HAP-1 (cell line): Measurements from ENCODE around the gene NAA15.
A peak's percentile ranks its signal among the peaks of the same experiment; 100 is the strongest.

Source experiments
- DNase-seq, 2 experiments: peaks; one replicate each; pipeline ENCODE4 v3.0.0-alpha.2; 2016 to 2020; ENCODE audit warnings: low spot score in 2 of 2
- H3K27me3 ChIP-seq: fragments of 250-450 bp; sonication (Bioruptor Pico); 2 replicates; pipeline ENCODE4 v1.5.1; 2020; ENCODE audit warnings: low read depth, mild to moderate bottlenecking, moderate library complexity
- H3K36me3 ChIP-seq: fragments of 250-450 bp; sonication (Bioruptor Pico); replicated peaks from 2 replicates; pipeline ENCODE4 v1.5.1; 2020; ENCODE audit warnings: mild to moderate bottlenecking
- H3K4me1 ChIP-seq: fragments of 250-450 bp; sonication (Bioruptor Pico); 2 replicates; pipeline ENCODE4 v1.5.1; 2020; ENCODE audit warnings: mild to moderate bottlenecking
- H3K4me3 ChIP-seq: fragments of 250-450 bp; sonication (Bioruptor Pico); 2 replicates; pipeline ENCODE4 v1.5.1; 2020; ENCODE audit warnings: mild to moderate bottlenecking, moderate library complexity
- H3K9me3 ChIP-seq: fragments of 250-450 bp; sonication (Bioruptor Pico); 2 replicates; pipeline ENCODE4 v1.5.1; 2020; ENCODE audit warnings: mild to moderate bottlenecking, moderate library complexity
- in situ Hi-C: fragments of 300-500 bp; cut with MboI; formaldehyde crosslinking; loops from 3 replicates; pipeline ENCODE4 v1.14.3; 2020; ENCODE audit warnings: low sequenced_read_pairs, inconsistent platforms, mixed read lengths

The NAA15 gene

GRCh38 chr4:139279760-139280620 is 21.3 kb upstream of the NAA15 start, which contains the start of gene MGARP:
MGARP (minus strand) TSS chr4:139280225; CDS start chr4:139280158, 67 bp downstream.
- H3K27me3 ChIP-seq, result no peaks in the 10 kb centered on the region
- H3K4me1 ChIP-seq, result no peaks in the 10 kb centered on the region
- H3K9me3 ChIP-seq, result peaks cover 2% of the 10 kb centered on the region; the same call in 1 of the 2 replicates
- H3K4me3 ChIP-seq, result no peak within 1 kb of the TSS
- in situ Hi-C loops, result no loop called here
- DNase-seq, result no peak
- no peaks in the 10 kb centered on the region for H3K36me3 ChIP-seq

DNA sequence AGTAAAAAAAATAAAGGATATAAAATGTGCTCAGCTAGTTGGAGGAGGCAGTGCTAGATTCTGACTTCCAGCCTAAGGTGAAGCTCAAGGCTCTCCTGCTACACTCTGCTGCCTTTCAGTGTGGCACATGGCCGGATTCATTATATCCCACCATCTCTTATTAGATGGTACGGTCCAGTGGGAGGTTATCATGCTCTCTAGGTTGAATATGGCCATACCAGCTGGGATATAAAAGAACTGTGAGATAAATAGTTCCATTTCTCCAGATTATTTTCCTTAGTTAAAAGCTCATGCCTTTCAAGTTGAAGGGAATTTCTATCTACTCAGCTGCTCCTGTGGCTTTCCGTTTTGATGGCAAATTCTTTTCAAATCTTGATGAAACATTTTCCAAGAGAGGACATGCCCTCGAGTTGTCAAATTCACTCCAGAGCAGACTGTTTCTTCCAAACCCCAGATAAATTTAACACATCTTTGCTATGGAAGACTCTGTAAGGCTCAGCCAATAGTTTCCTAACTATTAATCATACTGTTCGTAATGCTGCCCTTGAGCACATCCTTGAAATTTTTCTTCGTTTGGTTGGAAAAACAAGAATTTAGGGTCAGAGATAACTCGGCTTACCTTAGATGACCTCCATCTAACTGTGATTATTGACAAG is 19.1 kb upstream of the NAA15 start:
- in situ Hi-C loops, result no loop called here
- Histone ChIP-seq H3K9me3 (peaks cover 2% of the 10 kb centered on the region; the same call in 1 of the 2 replicates), H3K4me3 (no peak overlapping the region), H3K4me1 (no peaks in the 10 kb centered on the region), H3K27me3 (no peaks in the 10 kb centered on the region), H3K36me3 (no peaks in the 10 kb centered on the region)
- DNase-seq, result no peak

GRCh38 chr4:139282721-139283075 is 18.6 kb upstream of the NAA15 start:
- H3K9me3 ChIP-seq, result peaks cover 2% of the 10 kb centered on the region; the same call in 1 of the 2 replicates
- H3K4me3 ChIP-seq, result no peak overlapping the region
- H3K27me3 ChIP-seq, result no peaks in the 10 kb centered on the region
- no peak for DNase-seq
- in situ Hi-C loops, result no loop called here
- no peaks in the 10 kb centered on the region for H3K36me3 ChIP-seq
- H3K4me1 ChIP-seq, result no peaks in the 10 kb centered on the region

DNA sequence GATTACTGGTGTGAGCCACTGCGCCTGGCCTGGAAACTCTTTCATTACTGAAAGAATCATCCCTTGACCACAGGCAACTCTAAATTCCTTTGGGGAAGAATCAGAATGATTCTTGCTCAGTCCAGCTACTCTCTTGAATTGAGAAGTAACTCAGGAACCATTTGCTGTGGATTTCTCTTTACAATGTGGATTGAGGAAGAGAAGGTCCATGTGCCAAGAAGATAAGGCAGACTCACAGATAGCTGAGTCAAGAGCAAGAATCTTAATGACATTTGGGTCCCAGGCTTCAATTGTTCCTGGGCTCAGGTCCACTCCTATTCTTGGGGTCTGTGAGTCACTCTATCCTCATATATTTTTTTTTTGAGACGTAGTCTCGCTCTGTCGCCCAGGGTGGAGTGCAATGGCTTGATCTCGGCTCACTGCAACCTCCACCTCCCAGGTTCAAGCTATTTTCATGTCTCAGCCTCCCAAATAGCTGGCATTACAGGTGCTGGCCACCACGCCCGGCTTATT is 15.1 kb upstream of the NAA15 start:
- Histone ChIP-seq H3K4me1 (no peaks in the 10 kb centered on the region), H3K36me3 (peaks cover 16% of the 10 kb centered on the region), H3K4me3 (no peak overlapping the region), H3K27me3 (no peaks in the 10 kb centered on the region), H3K9me3 (peaks cover 2% of the 10 kb centered on the region; the same call in 1 of the 2 replicates)
- DNase-seq, result no peak
- in situ Hi-C loops, result no loop called here

DNA sequence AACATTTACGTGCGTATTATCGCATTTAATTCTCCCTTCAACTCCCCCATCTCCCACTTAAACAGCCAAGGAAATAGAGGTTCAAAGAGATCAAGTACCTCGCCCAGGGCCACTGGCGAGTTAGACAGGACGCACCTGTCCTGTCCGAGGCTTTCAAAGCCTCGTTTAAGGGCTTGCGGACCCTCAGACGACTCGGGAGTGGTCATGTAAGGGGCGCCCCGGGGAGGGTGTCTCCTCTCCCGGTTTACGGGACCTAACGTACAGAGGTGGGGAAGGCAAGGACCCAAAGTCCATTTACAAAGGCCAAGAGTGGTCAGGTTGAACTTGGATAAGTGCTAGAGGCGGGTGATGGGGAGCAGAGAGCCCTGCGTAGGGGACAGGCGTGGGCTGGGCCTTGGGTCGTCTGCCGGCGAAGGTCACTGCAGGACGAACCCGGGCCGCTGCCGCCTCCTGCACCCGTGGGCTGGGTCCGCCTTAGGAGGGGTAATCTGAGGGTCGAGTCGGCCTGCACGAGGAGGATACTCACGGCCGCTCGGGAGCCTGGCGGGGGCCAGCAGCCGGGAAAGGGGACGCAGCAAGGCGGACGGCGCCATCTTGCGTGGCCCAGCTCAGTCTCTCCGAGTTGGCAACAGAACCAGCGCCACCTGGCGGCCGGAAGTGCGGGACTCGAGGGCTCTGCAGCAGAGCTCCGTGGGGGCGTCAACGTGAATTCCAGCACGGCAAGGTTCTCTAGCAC is 5.9 kb upstream of the NAA15 start:
- Histone ChIP-seq H3K36me3 (peaks cover 37% of the 10 kb centered on the region), H3K9me3 (no peaks in the 10 kb centered on the region), H3K4me1 (peaks cover 25% of the 10 kb centered on the region), H3K4me3 (peak overlapping the region; percentile 74), H3K27me3 (no peaks in the 10 kb centered on the region)
- peak; percentile 82 to 99 for DNase-seq
- in situ Hi-C loops, result no loop called here

DNA sequence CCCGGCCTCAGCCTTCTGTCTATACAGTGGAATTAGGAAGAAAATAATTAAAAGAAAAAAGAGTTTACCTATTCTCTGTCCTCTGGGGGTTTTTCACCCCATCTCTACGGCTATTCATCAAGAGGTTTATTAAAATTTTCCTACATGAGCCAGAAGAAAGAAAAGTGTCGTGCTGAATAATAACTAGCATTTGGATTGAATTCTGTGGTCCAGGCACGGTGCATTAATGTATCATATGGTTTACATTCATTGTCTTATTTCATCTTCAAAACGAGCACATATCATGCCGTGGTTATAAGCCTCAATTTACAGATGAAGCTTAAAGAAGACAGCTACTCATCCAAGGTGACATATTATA is 5.4 kb upstream of the NAA15 start:
- H3K36me3 ChIP-seq, result peaks cover 37% of the 10 kb centered on the region
- H3K27me3 ChIP-seq, result no peaks in the 10 kb centered on the region
- no peaks in the 10 kb centered on the region for H3K9me3 ChIP-seq
- peak overlapping the region; percentile 74 for H3K4me3 ChIP-seq
- DNase-seq, result no peak
- peaks cover 25% of the 10 kb centered on the region for H3K4me1 ChIP-seq
- in situ Hi-C loops, result no loop called here

DNA sequence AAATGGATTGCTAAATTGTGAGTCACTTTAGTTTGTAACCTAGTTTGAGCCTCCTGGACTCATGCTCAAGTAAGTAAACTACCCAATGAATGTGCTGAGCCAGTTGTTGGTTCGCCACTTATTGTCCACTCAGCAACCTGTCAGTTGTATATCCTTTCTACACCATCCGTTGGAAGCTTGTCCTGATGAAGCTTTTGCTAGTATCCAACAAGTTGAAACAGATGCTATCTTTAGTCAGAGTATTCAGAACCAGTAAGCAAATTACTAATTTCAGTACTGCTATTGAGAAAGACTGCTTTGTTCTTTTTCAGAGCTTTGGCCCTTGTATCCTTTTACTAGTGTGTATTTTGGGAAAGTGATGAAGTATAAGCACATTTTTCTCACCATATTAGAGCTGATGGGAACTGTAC is 4.3 kb upstream of the NAA15 start:
- Histone ChIP-seq H3K36me3 (peaks cover 34% of the 10 kb centered on the region), H3K4me3 (no peak overlapping the region), H3K27me3 (no peaks in the 10 kb centered on the region), H3K9me3 (no peaks in the 10 kb centered on the region), H3K4me1 (peaks cover 25% of the 10 kb centered on the region)
- no peak for DNase-seq
- in situ Hi-C loops, result no loop called here

DNA sequence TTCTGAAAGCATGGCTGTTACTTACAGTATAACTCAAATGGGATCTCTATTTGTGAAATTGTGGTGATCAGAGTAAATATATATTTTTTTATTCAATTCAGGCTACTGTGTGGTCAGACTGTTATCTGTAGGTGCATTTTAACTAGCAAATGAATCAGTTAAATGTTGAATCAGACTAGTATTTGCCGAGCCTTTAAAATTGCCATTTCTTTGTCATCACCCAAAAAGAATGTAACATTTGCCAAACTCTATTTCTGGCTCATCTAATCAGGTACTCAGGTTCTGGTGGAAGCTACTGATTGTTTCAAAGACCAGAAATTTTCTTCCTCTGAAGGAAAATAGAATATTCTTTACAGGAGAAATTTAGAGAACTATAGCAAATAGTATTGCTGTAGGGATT is 1.8 kb upstream of the NAA15 start:
- Histone ChIP-seq H3K9me3 (no peaks in the 10 kb centered on the region), H3K4me3 (peak overlapping the region; percentile 92), H3K27me3 (no peaks in the 10 kb centered on the region), H3K4me1 (peaks cover 33% of the 10 kb centered on the region), H3K36me3 (peaks cover 31% of the 10 kb centered on the region)
- in situ Hi-C loops, result no loop called here
- no peak for DNase-seq

DNA sequence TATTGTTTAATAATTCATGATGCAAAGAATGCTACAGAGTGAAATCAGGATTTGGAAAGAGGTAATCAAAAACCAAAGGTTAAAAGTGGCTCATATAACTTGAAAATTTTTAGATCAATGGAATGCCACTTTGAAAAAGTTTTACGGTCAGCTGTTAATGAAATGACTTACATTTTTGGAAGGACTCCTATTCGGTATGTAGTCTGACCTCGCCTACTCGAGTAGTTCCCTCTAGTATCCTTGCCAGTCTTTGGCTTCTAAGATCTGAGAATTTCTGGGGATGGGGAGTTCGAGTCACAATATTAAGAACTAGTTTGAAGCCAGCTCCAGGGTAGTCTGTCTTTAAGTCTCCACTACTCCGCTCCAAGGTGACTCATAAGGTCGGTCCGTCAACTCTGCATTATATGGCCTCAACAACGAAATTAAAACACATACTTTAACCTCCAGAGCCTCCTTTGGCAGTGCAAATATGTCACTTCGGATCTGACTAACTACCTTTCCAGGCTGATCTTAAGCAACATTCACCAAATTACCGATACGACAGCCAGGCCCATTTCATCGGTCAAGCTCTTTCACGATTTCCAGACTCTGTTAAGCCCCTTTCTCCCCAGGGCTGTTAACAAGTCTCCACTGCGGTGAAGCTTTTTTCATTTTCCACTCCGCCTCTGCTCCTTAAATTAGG is 733 bp upstream of the NAA15 start:
- H3K4me1 ChIP-seq, result peaks cover 33% of the 10 kb centered on the region
- H3K4me3 ChIP-seq, result peak overlapping the region; percentile 92
- in situ Hi-C loops, result no loop called here
- H3K36me3 ChIP-seq, result peaks cover 32% of the 10 kb centered on the region
- H3K9me3 ChIP-seq, result no peaks in the 10 kb centered on the region
- no peak for DNase-seq
- H3K27me3 ChIP-seq, result no peaks in the 10 kb centered on the region

DNA sequence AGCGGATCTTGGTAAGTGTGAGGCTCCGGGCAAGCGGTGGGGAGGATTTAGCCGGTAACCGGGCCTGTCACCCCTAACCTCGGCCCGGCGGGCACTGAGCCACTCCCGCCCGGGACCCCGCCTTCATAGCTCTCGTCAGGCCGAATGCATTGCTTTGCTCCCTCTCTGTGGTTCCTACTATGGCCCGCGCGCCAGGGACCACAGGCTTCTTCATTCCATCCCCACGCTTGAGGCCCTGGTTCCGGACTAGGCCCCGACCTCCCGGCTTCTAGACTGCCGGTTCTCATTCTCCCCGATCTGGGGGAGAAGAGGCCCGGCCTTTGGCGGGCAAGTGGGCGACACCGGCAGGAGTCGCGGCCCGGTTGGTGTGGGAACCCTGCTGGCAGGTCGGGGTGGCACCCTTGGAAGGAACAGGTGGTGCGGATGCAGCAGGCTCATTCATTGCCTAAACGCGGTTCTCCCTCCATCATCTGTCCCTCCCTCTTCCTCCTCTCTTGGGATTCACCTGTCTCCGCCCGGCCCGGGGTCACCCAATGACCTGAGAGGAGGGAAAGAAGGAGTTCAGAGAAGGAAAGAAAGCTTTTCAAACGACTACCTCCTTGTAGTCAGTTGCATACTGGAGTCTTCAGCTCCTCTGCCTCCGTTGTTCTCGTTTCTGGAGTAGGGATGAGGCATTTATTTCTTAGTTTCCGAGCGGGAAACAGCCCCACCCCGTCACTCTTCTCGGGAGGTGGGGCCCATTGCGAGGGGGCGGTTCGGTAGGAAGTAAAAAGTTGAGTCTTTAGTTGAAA is 711 bp downstream of the NAA15 start, which contains the start of gene NDUFC1:
NDUFC1 (minus strand) TSS at position 657 of the 791 bp plus-strand sequence. CDS start 6,679 bp downstream, outside the sequence.
- H3K36me3 ChIP-seq, result peaks cover 42% of the 10 kb centered on the region
- H3K4me1 ChIP-seq, result peaks cover 20% of the 10 kb centered on the region
- H3K27me3 ChIP-seq, result no peaks in the 10 kb centered on the region
- peak; percentile 53 to 73 for DNase-seq
- H3K4me3 ChIP-seq, result peak within 1 kb of the TSS; percentile 92
- no peaks in the 10 kb centered on the region for H3K9me3 ChIP-seq
- in situ Hi-C loops, result no loop called here

- Histone ChIP-seq H3K4me3 (no peak overlapping the region), H3K4me1 (peaks cover 13% of the 10 kb centered on the region; the same call in 1 of the 2 replicates), H3K9me3 (no peaks in the 10 kb centered on the region), H3K27me3 (no peaks in the 10 kb centered on the region), H3K36me3 (peaks cover 59% of the 10 kb centered on the region)
- in situ Hi-C loops, result no loop called here
- no peak for DNase-seq
Observed at GRCh38 chr4:139304920-139305319, 3.6 kb downstream of the NAA15 start.

DNA sequence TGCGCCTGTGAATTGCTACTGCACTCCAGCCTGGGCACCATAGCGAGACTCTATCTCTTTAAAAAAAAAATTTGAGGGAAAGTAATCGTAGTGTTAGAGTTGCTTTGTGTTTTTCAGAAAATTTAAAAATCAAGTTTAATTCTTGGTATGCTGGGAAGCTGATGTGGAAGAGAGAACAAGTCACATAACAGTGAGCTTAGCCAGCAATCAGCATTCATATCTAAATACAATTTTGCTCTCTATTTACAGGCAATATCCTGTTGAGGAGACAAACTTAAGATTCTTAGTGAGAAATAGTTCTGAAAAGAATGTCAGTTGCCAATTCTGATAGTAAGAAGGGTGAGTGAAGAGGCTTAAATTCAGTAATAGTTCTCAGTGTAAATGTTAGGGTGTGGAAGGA is 10.6 kb downstream of the NAA15 start:
- Histone ChIP-seq H3K4me1 (peaks cover 18% of the 10 kb centered on the region), H3K4me3 (no peak overlapping the region), H3K27me3 (no peaks in the 10 kb centered on the region), H3K9me3 (0 out of 2 replicates have a peak, but pooled peaks cover 2% of the 10 kb centered on the region), H3K36me3 (peaks cover 18% of the 10 kb centered on the region)
- DNase-seq, result no peak
- in situ Hi-C loops, result no loop called here
